Measurements from ENCODE around the gene ANKRD6.

ANKRD6 gene

GRCh38 chr6:89661559-89661958 is 228.6 kb downstream of the ANKRD6 start:
- no peak for DNase-seq

GRCh38 chr6:89662659-89663223 is 229.8 kb downstream of the ANKRD6 start:
- no peak for DNase-seq

GRCh38 chr6:89667872-89668556 is 235.1 kb downstream of the ANKRD6 start:
- DNase-seq = no peak

GRCh38 chr6:89669002-89669401 is 236.1 kb downstream of the ANKRD6 start:
- DNase-seq = no peak

- DNase-seq = no peak
These were observed 238.1 kb downstream of the ANKRD6 start for GRCh38 chr6:89670935-89671565.

- no peak for DNase-seq
These were observed 243.2 kb downstream of the ANKRD6 start for GRCh38 chr6:89675949-89676748.

- no peak for DNase-seq
These were observed 245.6 kb downstream of the ANKRD6 start for GRCh38 chr6:89678531-89678930.

GRCh38 chr6:89679215-89680120 is 246.5 kb downstream of the ANKRD6 start:
- DNase-seq = no peak

GRCh38 chr6:89680150-89680549 is 247.2 kb downstream of the ANKRD6 start:
- DNase-seq = no peak

GRCh38 chr6:89680551-89680950 is 247.6 kb downstream of the ANKRD6 start:
- no peak for DNase-seq

- DNase-seq = no peak
These were observed 249.1 kb downstream of the ANKRD6 start for GRCh38 chr6:89681983-89682564.

GRCh38 chr6:89682991-89683390 is 250.0 kb downstream of the ANKRD6 start:
- DNase-seq = no peak
